ENCODE measurements around the gene CHD1L.

The CHD1L gene

DNA sequence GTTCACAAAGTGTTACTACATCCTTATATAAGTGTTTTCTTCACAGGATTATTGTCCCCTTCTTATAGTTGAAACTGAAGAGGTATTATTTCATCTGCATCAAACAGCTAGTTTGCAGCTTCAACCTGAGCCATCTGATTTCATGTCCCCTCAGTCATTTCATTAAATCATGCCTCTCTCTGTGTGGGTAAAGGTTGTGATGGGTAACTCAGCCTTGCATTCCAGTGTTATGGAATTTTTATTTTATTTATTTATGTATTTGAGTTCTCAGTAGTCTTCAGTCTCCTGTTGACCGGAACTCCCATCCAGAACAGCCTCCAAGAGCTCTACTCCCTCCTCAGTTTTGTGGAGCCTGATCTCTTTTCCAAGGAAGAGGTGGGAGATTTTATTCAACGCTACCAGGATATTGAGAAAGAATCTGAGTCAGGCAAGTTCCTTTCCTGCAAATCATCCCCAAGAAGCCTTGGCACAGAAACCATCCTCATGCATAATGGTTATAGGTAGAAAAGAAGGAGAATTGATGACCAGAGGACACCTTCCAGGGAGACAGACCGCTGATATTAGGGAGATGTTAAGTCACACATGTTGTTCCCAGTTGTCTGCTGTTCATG is 21.8 kb downstream of the CHD1L start:
- Histone ChIP-seq H3K27me3 (ENCODE audit: control insufficient read depth in 5 of 5, insufficient read depth in 4 of 5, low read length in 5 of 5) (no peaks in the 10 kb centered on the region), H3K4me1 (ENCODE audit: control insufficient read depth in 5 of 5, insufficient read depth in 5 of 5, low read length in 5 of 5) (no peaks in the 10 kb centered on the region), H3K36me3 (ENCODE audit: control insufficient read depth in 5 of 5, insufficient read depth in 5 of 5, low read length in 5 of 5) (peaks cover 41 to 60% (median 51%) of the 10 kb centered on the region in 5 donors), H3K27ac (ENCODE audit: low read depth, low read length) (no peak overlapping the region), H3K4me3 (ENCODE audit: low read depth in 1 of 5, low read length in 5 of 5) (no peak overlapping the region), H3K9me3 (ENCODE audit: control insufficient read depth in 5 of 5, low read length in 5 of 5) (no peaks in the 10 kb centered on the region), H3K9ac (ENCODE audit: low read length in 5 of 5) (no peak overlapping the region)

DNA sequence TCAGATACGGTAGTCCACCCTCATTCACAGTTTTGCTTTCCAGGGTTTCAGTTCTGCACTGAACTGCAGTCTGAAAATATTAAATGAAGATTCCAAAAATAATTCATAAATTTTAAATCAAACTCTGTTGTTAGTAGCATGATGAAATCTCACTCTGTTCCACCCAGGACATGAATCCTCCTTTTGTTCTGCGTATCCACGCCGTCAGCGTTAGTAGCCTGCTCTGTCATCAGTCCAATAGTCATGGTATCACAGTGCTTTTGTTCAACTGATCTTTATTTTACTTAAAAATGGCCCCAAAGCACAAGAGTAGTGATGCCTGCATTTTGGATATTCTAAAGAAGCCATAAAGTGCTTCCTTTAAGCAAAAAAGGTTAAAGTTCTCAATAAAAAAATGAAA is 23.9 kb downstream of the CHD1L start:
- Histone ChIP-seq H3K27ac (ENCODE audit: low read depth, low read length) (no peak overlapping the region), H3K9ac (ENCODE audit: low read length in 5 of 5) (no peak overlapping the region), H3K4me1 (ENCODE audit: control insufficient read depth in 5 of 5, insufficient read depth in 5 of 5, low read length in 5 of 5) (peaks cover 0 to 3% (median 0%) of the 10 kb centered on the region in 5 donors), H3K9me3 (ENCODE audit: control insufficient read depth in 5 of 5, low read length in 5 of 5) (no peaks in the 10 kb centered on the region), H3K4me3 (ENCODE audit: low read depth in 1 of 5, low read length in 5 of 5) (no peak overlapping the region), H3K27me3 (ENCODE audit: control insufficient read depth in 5 of 5, insufficient read depth in 4 of 5, low read length in 5 of 5) (no peaks in the 10 kb centered on the region), H3K36me3 (ENCODE audit: control insufficient read depth in 5 of 5, insufficient read depth in 5 of 5, low read length in 5 of 5) (peaks cover 28 to 52% (median 47%) of the 10 kb centered on the region in 5 donors)

DNA sequence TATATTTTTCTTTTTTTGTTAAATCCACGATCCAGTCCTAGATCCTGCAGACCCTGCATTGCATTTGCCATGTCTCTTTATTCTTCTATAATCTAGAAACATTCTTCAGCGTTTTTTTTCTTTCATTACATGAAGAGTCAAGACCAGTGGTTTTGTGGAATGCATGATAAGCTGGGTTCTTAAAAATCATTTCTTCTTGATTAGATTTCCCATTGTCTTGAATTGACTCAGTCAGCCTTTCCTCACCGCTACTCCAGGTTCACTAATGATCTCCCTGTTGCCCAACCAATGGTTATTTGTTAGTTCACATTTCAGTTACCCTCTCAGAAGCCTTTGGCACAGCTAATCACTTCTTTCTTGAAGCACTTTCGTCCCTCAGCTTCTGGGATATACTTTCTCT is 25.2 kb downstream of the CHD1L start:
- H3K27me3 ChIP-seq (ENCODE audit: control insufficient read depth in 5 of 5, insufficient read depth in 4 of 5, low read length in 5 of 5), result no peaks in the 10 kb centered on the region
- no peak overlapping the region for H3K27ac ChIP-seq (ENCODE audit: low read depth, low read length)
- no peak overlapping the region for H3K4me3 ChIP-seq (ENCODE audit: low read depth in 1 of 5, low read length in 5 of 5)
- H3K36me3 ChIP-seq (ENCODE audit: control insufficient read depth in 5 of 5, insufficient read depth in 5 of 5, low read length in 5 of 5), result peaks cover 33 to 50% (median 45%) of the 10 kb centered on the region in 5 donors
- no peaks in the 10 kb centered on the region for H3K9me3 ChIP-seq (ENCODE audit: control insufficient read depth in 5 of 5, low read length in 5 of 5)
- H3K4me1 ChIP-seq (ENCODE audit: control insufficient read depth in 5 of 5, insufficient read depth in 5 of 5, low read length in 5 of 5), result peaks cover 0 to 3% (median 0%) of the 10 kb centered on the region in 5 donors
- H3K9ac ChIP-seq (ENCODE audit: low read length in 5 of 5), result no peak overlapping the region

DNA sequence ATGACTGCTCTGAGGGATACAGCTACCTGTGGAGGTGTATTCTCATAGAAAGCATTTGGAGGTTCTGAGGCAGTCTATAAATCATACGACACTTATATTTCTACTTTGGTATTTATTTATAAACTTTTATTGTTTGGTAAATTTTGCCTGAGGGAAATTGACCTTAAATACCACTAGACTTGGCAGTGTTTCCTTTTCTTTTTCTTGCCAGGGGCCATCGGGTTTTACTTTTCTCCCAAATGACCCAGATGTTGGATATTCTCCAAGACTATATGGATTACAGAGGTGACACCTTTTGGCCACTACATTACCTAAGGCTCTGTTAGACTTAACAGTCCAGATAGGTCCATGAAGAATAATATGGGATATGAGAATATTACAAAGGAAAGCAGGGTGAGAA is 28.2 kb downstream of the CHD1L start:
- peaks cover 29 to 36% (median 33%) of the 10 kb centered on the region in 5 donors for H3K36me3 ChIP-seq (ENCODE audit: control insufficient read depth in 5 of 5, insufficient read depth in 5 of 5, low read length in 5 of 5)
- H3K9ac ChIP-seq (ENCODE audit: low read length in 5 of 5), result no peak overlapping the region
- H3K4me3 ChIP-seq (ENCODE audit: low read depth in 1 of 5, low read length in 5 of 5), result no peak overlapping the region
- no peaks in the 10 kb centered on the region for H3K27me3 ChIP-seq (ENCODE audit: control insufficient read depth in 5 of 5, insufficient read depth in 4 of 5, low read length in 5 of 5)
- no peaks in the 10 kb centered on the region for H3K9me3 ChIP-seq (ENCODE audit: control insufficient read depth in 5 of 5, low read length in 5 of 5)
- H3K4me1 ChIP-seq (ENCODE audit: control insufficient read depth in 5 of 5, insufficient read depth in 5 of 5, low read length in 5 of 5), result peaks cover 0 to 11% (median 6%) of the 10 kb centered on the region in 5 donors
- H3K27ac ChIP-seq (ENCODE audit: low read depth, low read length), result no peak overlapping the region

DNA sequence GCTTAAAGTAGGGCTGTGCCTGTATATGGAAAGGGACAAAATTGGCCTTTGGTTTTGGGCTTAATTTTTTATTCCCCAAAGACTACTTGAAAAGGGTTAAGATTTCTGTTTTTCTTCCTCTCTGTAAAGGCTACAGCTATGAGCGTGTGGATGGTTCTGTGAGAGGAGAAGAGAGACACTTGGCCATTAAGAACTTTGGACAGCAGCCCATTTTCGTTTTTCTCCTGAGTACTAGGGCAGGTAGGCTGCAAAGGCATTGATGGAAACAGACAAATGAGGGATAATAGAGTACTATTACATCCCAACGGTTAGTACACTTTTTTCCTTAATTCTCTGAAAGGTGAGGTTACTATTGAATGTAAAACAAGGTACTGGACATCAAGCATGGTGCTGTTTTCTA is 29.6 kb downstream of the CHD1L start:
- H3K27me3 ChIP-seq (ENCODE audit: control insufficient read depth in 5 of 5, insufficient read depth in 4 of 5, low read length in 5 of 5), result no peaks in the 10 kb centered on the region
- H3K9me3 ChIP-seq (ENCODE audit: control insufficient read depth in 5 of 5, low read length in 5 of 5), result no peaks in the 10 kb centered on the region
- no peak overlapping the region for H3K9ac ChIP-seq (ENCODE audit: low read length in 5 of 5)
- H3K4me3 ChIP-seq (ENCODE audit: low read depth in 1 of 5, low read length in 5 of 5), result no peak overlapping the region
- H3K27ac ChIP-seq (ENCODE audit: low read depth, low read length), result peak overlapping the region; percentile 80
- H3K4me1 ChIP-seq (ENCODE audit: control insufficient read depth in 5 of 5, insufficient read depth in 5 of 5, low read length in 5 of 5), result peaks cover 0 to 11% (median 6%) of the 10 kb centered on the region in 5 donors
- peaks cover 34 to 43% (median 36%) of the 10 kb centered on the region in 5 donors for H3K36me3 ChIP-seq (ENCODE audit: control insufficient read depth in 5 of 5, insufficient read depth in 5 of 5, low read length in 5 of 5)

DNA sequence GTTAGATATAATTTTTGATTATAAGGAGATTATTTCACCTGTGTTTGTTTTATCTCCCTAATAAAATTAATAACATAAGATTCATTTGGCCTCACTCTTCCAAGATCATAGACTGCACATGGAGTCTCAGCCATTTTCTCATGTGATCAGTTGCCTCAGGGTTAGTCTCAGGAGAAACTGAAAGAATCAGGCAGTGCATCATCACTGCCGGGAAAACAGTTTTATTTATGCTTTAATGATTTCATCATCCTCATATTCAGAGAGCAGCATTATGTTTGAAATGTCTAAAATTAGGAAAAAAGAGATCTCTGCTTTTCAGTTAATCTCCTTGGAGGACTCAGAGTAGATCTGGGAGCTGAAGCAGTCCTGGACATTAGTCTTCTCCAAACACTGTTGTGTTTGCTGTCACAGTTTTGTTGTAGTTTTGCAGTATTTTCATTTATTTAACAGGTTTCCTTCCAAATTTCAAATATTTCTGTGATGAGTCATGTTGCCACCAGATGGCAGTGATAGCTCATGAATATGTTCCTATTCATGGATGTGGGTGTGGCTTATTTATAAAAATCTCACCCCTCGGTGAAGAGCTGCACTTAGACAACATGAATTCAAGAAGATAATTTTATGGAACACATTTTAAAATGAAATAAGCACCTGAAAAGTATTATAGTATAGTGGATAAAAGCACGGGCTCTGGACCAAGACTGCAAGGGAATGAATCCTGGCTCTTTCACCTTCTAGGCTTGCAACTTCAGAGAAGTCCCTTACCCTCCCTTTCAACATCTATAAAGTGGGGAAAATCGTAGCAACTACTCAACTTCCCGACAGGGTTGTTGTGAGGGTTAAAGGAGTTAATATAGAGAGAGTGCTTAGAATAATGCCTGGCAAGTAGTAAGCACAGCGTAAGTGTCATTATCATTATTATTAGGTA is 31.2 kb downstream of the CHD1L start:
- Histone ChIP-seq H3K9ac (ENCODE audit: low read length in 5 of 5) (peak overlapping the region in 2 of 5 donors; percentile 54 to 62), H3K9me3 (ENCODE audit: control insufficient read depth in 5 of 5, low read length in 5 of 5) (no peaks in the 10 kb centered on the region), H3K4me3 (ENCODE audit: low read depth in 1 of 5, low read length in 5 of 5) (peak overlapping the region in 1 of 5 donors; percentile 49), H3K27me3 (ENCODE audit: control insufficient read depth in 5 of 5, insufficient read depth in 4 of 5, low read length in 5 of 5) (no peaks in the 10 kb centered on the region), H3K4me1 (ENCODE audit: control insufficient read depth in 5 of 5, insufficient read depth in 5 of 5, low read length in 5 of 5) (peaks cover 0 to 11% (median 6%) of the 10 kb centered on the region in 5 donors), H3K27ac (ENCODE audit: low read depth, low read length) (peak overlapping the region; percentile 80), H3K36me3 (ENCODE audit: control insufficient read depth in 5 of 5, insufficient read depth in 5 of 5, low read length in 5 of 5) (peaks cover 28 to 42% (median 35%) of the 10 kb centered on the region in 5 donors)

DNA sequence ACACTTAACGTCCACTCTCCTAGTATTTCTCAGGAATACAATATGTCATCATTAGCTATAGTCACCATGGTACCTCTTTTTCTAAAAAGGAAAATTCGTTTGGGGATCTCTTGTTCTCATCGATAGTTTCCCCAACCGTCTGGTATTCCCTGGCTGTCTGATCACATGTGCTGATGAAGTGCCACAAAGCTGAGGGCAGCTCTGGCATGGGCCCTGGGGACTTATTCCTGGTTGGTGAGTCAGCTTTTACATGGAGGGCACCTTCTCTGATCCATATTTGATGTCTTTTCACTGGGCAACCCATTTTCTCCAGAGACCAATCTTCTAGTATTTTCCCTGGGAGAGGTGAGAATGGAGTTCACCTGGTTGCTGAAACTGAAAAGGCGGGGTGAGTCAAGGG is 39.5 kb downstream of the CHD1L start:
- no peak overlapping the region for H3K9ac ChIP-seq (ENCODE audit: low read length in 5 of 5)
- no peaks in the 10 kb centered on the region for H3K9me3 ChIP-seq (ENCODE audit: control insufficient read depth in 5 of 5, low read length in 5 of 5)
- H3K4me3 ChIP-seq (ENCODE audit: low read depth in 1 of 5, low read length in 5 of 5), result no peak overlapping the region
- H3K4me1 ChIP-seq (ENCODE audit: control insufficient read depth in 5 of 5, insufficient read depth in 5 of 5, low read length in 5 of 5), result no peaks in the 10 kb centered on the region
- H3K27ac ChIP-seq (ENCODE audit: low read depth, low read length), result no peak overlapping the region
- H3K36me3 ChIP-seq (ENCODE audit: control insufficient read depth in 5 of 5, insufficient read depth in 5 of 5, low read length in 5 of 5), result peaks cover 50 to 70% (median 55%) of the 10 kb centered on the region in 5 donors
- H3K27me3 ChIP-seq (ENCODE audit: control insufficient read depth in 5 of 5, insufficient read depth in 4 of 5, low read length in 5 of 5), result no peaks in the 10 kb centered on the region

DNA sequence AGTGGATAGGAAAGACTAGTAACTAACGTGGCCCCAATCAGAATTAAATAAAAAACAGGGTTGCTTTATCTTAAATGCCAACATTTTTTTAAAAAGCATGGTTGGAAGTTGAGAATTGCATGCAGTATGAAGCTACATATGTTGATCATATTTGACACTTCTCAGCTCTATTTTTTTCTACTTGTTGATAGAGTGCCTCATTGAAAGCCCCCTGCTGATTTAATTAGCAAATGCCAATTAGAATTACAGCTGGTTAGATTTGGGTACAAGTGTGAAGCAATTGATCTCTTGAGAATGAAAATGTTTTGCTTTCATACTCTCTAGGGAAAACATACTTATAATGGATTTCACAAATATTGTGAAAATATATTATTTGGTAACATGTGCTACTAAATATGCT is 40.5 kb downstream of the CHD1L start:
- Histone ChIP-seq H3K27ac (ENCODE audit: low read depth, low read length) (no peak overlapping the region), H3K36me3 (ENCODE audit: control insufficient read depth in 5 of 5, insufficient read depth in 5 of 5, low read length in 5 of 5) (peaks cover 52 to 70% (median 61%) of the 10 kb centered on the region in 5 donors), H3K27me3 (ENCODE audit: control insufficient read depth in 5 of 5, insufficient read depth in 4 of 5, low read length in 5 of 5) (no peaks in the 10 kb centered on the region), H3K4me1 (ENCODE audit: control insufficient read depth in 5 of 5, insufficient read depth in 5 of 5, low read length in 5 of 5) (no peaks in the 10 kb centered on the region), H3K4me3 (ENCODE audit: low read depth in 1 of 5, low read length in 5 of 5) (no peak overlapping the region), H3K9ac (ENCODE audit: low read length in 5 of 5) (no peak overlapping the region), H3K9me3 (ENCODE audit: control insufficient read depth in 5 of 5, low read length in 5 of 5) (no peaks in the 10 kb centered on the region)

DNA sequence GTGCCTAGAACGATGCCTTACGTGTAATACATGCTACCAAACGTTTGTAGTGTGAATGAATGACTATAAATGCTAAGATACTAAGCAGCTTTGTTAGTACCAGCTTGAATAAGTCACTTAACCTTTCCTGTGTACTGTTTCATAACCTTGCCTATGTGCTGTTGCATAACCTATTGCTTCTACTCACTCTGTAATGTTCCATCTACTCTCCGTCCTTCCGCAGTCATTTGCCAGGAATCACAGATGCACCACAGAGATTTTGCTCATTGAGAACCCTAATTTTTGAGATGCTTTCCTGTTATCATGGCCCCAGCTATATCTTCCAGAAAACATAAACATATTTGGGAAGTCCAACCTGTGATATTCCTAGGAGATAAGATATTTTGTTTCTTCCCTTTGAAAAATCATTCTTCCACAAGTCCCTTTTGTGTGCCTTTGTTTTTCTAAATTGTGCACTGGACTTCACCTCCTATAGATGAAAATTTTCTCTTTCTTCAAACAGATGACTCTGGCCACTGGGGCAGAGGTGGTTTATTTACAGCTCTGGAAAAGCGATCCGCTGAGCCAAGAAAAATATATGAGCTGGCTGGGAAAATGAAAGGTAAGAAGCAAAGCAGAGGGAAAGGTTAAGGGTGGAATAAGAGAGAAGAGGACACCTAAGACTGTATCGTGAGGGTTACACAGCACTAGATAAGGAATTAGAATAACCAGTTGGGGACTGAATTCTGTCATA is 44.8 kb downstream of the CHD1L start:
- Histone ChIP-seq H3K27me3 (ENCODE audit: control insufficient read depth in 5 of 5, insufficient read depth in 4 of 5, low read length in 5 of 5) (no peaks in the 10 kb centered on the region), H3K4me3 (ENCODE audit: low read depth in 1 of 5, low read length in 5 of 5) (no peak overlapping the region), H3K4me1 (ENCODE audit: control insufficient read depth in 5 of 5, insufficient read depth in 5 of 5, low read length in 5 of 5) (no peaks in the 10 kb centered on the region), H3K36me3 (ENCODE audit: control insufficient read depth in 5 of 5, insufficient read depth in 5 of 5, low read length in 5 of 5) (peaks cover 40 to 75% (median 71%) of the 10 kb centered on the region in 5 donors), H3K9me3 (ENCODE audit: control insufficient read depth in 5 of 5, low read length in 5 of 5) (no peaks in the 10 kb centered on the region), H3K27ac (ENCODE audit: low read depth, low read length) (no peak overlapping the region), H3K9ac (ENCODE audit: low read length in 5 of 5) (no peak overlapping the region)

Data from subcutaneous abdominal adipose tissue (tissue), 5 donors.